ENCODE results near the gene OR6Q1. TPM values are rescaled to one million over a fixed set of nuclear protein-coding genes. Genes with fewer than 3 reads are reported as not detected.

OR6Q1 gene
- total RNA-seq, 4 donors from 2014 or later: not detected

DNA sequence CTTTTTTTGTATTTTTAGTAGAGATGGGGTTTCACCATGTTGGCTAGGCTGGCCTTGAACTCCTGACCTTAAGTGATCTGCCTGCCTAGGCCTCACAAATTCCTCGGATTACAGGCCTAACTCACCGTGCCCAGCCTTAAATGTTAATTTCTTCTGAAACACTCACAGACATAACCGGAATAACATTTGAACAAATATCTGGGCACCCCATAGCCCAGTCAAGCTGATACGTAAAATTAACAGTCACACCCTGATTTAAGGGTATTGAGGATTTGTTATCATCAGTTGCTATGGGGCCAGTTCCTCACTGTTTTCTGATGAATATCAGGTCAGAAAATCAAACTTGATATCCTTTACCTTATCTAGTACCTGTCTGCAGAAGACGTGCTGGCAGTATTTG, 30.1 kb upstream of the OR6Q1 start:
- no peaks in the 10 kb centered on the region for H3K9me3 ChIP-seq
- H3K4me1 ChIP-seq: no peaks in the 10 kb centered on the region
- no peaks in the 10 kb centered on the region for H3K27me3 ChIP-seq
- in situ Hi-C loops (cut with MboI; ENCODE audit: low sequenced_read_pairs in 4 of 4): no loop called here
- no peak overlapping the region for H3K4me3 ChIP-seq
- no peak for DNase-seq
- H3K27ac ChIP-seq: no peak overlapping the region
- intact Hi-C loops (cut with DNase I; ENCODE audit: low total_unique reads): no loop called here
- TF ChIP-seq POLR2A (IDR thresholded peaks at IDR 0.05) (no peak), CTCF (IDR thresholded peaks at IDR 0.05 in 4 of 5, conservative IDR thresholded peaks at IDR 0.05 in 1 of 5) (no peak)
- ATAC-seq: no peak
- H3K36me3 ChIP-seq: no peaks in the 10 kb centered on the region

GRCh38 chr11:58003036-58003435, 27.7 kb upstream of the OR6Q1 start:
- in situ Hi-C loops (cut with MboI; ENCODE audit: low sequenced_read_pairs in 4 of 4): no loop called here
- Histone ChIP-seq H3K27me3 (no peaks in the 10 kb centered on the region), H3K36me3 (no peaks in the 10 kb centered on the region), H3K4me3 (no peak overlapping the region), H3K9me3 (no peaks in the 10 kb centered on the region), H3K4me1 (no peaks in the 10 kb centered on the region), H3K27ac (peak overlapping the region; percentile 29 to 74 (median 72))
- no peak for TF ChIP-seq CTCF (IDR thresholded peaks at IDR 0.05 in 4 of 5, conservative IDR thresholded peaks at IDR 0.05 in 1 of 5)
- TF ChIP-seq POLR2A (IDR thresholded peaks at IDR 0.05): no peak
- DNase-seq (no peak), ATAC-seq (no peak)
- intact Hi-C loops (cut with DNase I; ENCODE audit: low total_unique reads): no loop called here

DNA sequence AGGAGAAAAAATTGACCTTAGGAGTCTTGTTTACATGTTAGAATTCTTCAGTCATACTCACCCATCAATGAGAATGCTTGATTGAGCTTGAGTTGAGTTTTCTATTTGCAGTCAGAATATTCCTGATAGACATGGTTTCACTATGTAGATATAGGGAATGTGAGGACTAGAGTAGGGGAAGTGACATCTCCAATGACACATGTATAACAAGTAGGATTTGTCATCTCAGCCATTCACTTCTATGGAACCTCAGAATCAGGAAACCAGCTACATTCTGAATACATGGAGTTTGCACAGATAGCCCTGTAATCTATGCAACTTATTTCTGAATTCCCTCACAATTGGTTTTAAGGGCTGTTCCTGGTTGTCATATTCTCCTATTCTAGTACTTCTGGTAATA, 27.2 kb upstream of the OR6Q1 start:
- peak overlapping the region; percentile 29 to 74 (median 72) for H3K27ac ChIP-seq
- H3K27me3 ChIP-seq: no peaks in the 10 kb centered on the region
- H3K9me3 ChIP-seq: no peaks in the 10 kb centered on the region
- ATAC-seq (no peak), DNase-seq (no peak)
- in situ Hi-C loops (cut with MboI; ENCODE audit: low sequenced_read_pairs in 4 of 4): no loop called here
- H3K4me1 ChIP-seq: no peaks in the 10 kb centered on the region
- intact Hi-C loops (cut with DNase I; ENCODE audit: low total_unique reads): no loop called here
- no peaks in the 10 kb centered on the region for H3K36me3 ChIP-seq
- TF ChIP-seq CTCF (IDR thresholded peaks at IDR 0.05 in 4 of 5, conservative IDR thresholded peaks at IDR 0.05 in 1 of 5): no peak
- no peak for TF ChIP-seq POLR2A (IDR thresholded peaks at IDR 0.05)
- no peak overlapping the region for H3K4me3 ChIP-seq

DNA sequence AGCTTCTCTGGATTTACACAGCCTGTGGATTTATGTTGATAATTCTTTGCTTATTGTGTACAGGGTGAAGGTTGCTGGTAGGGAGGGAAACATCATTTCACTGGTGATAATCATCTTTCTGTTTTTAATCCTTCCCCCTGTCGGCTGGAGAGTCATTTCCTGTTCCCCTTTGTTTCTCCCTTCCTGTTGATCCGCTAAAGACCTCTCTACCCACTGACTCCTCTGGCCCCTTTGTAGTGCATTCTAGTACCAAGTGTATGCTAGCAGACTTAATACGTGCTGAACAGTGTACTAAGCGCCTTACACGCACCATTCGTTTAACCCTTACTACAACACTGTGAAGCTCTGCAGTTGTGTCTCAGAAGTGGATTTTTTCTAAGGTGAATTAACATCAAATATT, 26.1 kb upstream of the OR6Q1 start:
- H3K27ac ChIP-seq: peak overlapping the region; percentile 29 to 74 (median 72)
- no peaks in the 10 kb centered on the region for H3K9me3 ChIP-seq
- no peaks in the 10 kb centered on the region for H3K4me1 ChIP-seq
- peak; percentile 62 to 88 for ATAC-seq
- intact Hi-C loops (cut with DNase I; ENCODE audit: low total_unique reads): no loop called here
- no peak for DNase-seq
- no peak overlapping the region for H3K4me3 ChIP-seq
- TF ChIP-seq CTCF (IDR thresholded peaks at IDR 0.05 in 4 of 5, conservative IDR thresholded peaks at IDR 0.05 in 1 of 5) (no peak), POLR2A (IDR thresholded peaks at IDR 0.05) (peak in 1 of 2 donors; percentile 16)
- no peaks in the 10 kb centered on the region for H3K27me3 ChIP-seq
- in situ Hi-C loops (cut with MboI; ENCODE audit: low sequenced_read_pairs in 4 of 4): no loop called here
- H3K36me3 ChIP-seq: no peaks in the 10 kb centered on the region

DNA sequence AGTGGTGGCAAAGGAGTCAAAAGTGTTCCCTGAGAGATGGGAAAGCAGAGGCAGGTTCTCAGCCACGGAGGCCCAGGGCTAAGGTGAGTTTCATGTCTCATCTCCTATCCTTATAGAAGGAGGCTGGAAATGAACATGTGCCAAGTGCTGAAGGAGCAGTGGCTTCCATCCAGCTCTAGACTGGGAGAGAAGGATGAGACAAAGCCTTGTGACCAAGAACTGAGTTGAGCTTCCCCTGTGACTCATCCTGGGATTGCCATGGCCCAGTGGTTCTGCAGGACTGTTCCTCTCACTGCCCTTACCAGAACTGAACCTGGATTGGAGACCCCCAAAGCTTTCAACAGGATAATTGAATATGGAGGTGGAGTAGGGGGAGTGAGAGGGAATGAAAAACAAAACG, 23.8 kb upstream of the OR6Q1 start:
- Histone ChIP-seq H3K4me3 (no peak overlapping the region), H3K4me1 (no peaks in the 10 kb centered on the region), H3K27me3 (no peaks in the 10 kb centered on the region), H3K27ac (peak overlapping the region in 1 of 4 donors; percentile 74), H3K9me3 (no peaks in the 10 kb centered on the region), H3K36me3 (no peaks in the 10 kb centered on the region)
- intact Hi-C loops (cut with DNase I; ENCODE audit: low total_unique reads) (no loop called here), in situ Hi-C loops (cut with MboI; ENCODE audit: low sequenced_read_pairs in 4 of 4) (no loop called here)
- DNase-seq (no peak), ATAC-seq (no peak)
- TF ChIP-seq CTCF (IDR thresholded peaks at IDR 0.05 in 4 of 5, conservative IDR thresholded peaks at IDR 0.05 in 1 of 5) (no peak), POLR2A (IDR thresholded peaks at IDR 0.05) (no peak)

Data from gastrocnemius medialis (tissue), 4 donors.